ENCODE measurements around the gene HSD17B3. TPM values are rescaled to one million over a fixed set of nuclear protein-coding genes. Genes with fewer than 3 reads are reported as not detected.

Gene HSD17B3
- total and polyA plus RNA-seq, 2 of the 13 experiments (the other 11 are each of a cell fraction or from before 2014, with no cell fraction given), result 0.12 TPM; not detected in 1

- TF ChIP-seq ZNF343 (CRISPR knock-in tag; IDR thresholded peaks at IDR 0.05), result no peak
- TF ChIP-seq EHMT2 (IDR thresholded peaks at IDR 0.05; ENCODE audit: borderline replicate concordance, low read depth, low read length), result peak; percentile 61; the same call in 1 of the 2 replicates
- TF ChIP-seq ZBTB10 (CRISPR knock-in tag; IDR thresholded peaks at IDR 0.05; ENCODE audit: borderline replicate concordance), result no peak
- TF ChIP-seq, protein P1, sequence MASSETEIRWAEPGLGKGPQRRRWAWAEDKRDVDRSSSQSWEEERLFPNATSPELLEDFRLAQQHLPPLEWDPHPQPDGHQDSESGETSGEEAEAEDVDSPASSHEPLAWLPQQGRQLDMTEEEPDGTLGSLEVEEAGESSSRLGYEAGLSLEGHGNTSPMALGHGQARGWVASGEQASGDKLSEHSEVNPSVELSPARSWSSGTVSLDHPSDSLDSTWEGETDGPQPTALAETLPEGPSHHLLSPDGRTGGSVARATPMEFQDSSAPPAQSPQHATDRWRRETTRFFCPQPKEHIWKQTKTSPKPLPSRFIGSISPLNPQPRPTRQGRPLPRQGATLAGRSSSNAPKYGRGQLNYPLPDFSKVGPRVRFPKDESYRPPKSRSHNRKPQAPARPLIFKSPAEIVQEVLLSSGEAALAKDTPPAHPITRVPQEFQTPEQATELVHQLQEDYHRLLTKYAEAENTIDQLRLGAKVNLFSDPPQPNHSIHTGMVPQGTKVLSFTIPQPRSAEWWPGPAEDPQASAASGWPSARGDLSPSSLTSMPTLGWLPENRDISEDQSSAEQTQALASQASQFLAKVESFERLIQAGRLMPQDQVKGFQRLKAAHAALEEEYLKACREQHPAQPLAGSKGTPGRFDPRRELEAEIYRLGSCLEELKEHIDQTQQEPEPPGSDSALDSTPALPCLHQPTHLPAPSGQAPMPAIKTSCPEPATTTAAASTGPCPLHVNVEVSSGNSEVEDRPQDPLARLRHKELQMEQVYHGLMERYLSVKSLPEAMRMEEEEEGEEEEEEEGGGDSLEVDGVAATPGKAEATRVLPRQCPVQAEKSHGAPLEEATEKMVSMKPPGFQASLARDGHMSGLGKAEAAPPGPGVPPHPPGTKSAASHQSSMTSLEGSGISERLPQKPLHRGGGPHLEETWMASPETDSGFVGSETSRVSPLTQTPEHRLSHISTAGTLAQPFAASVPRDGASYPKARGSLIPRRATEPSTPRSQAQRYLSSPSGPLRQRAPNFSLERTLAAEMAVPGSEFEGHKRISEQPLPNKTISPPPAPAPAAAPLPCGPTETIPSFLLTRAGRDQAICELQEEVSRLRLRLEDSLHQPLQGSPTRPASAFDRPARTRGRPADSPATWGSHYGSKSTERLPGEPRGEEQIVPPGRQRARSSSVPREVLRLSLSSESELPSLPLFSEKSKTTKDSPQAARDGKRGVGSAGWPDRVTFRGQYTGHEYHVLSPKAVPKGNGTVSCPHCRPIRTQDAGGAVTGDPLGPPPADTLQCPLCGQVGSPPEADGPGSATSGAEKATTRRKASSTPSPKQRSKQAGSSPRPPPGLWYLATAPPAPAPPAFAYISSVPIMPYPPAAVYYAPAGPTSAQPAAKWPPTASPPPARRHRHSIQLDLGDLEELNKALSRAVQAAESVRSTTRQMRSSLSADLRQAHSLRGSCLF (CRISPR knock-in tag; IDR thresholded peaks at IDR 0.05; ENCODE audit: borderline replicate concordance), result no peak
- TF ChIP-seq ZNF292 (CRISPR knock-in tag; IDR thresholded peaks at IDR 0.05; ENCODE audit: borderline replicate concordance, low read depth), result peak; percentile 6; the same call in 1 of the 2 replicates
- TF ChIP-seq ZFX (CRISPR knock-in tag; IDR thresholded peaks at IDR 0.05; ENCODE audit: low read depth), result peak; percentile 75
- TF ChIP-seq, protein P2, sequence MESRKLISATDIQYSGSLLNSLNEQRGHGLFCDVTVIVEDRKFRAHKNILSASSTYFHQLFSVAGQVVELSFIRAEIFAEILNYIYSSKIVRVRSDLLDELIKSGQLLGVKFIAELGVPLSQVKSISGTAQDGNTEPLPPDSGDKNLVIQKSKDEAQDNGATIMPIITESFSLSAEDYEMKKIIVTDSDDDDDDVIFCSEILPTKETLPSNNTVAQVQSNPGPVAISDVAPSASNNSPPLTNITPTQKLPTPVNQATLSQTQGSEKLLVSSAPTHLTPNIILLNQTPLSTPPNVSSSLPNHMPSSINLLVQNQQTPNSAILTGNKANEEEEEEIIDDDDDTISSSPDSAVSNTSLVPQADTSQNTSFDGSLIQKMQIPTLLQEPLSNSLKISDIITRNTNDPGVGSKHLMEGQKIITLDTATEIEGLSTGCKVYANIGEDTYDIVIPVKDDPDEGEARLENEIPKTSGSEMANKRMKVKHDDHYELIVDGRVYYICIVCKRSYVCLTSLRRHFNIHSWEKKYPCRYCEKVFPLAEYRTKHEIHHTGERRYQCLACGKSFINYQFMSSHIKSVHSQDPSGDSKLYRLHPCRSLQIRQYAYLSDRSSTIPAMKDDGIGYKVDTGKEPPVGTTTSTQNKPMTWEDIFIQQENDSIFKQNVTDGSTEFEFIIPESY (CRISPR knock-in tag; IDR thresholded peaks at IDR 0.05), result peak; percentile 91
- no peak for TF ChIP-seq ZNF530 (CRISPR knock-in tag; IDR thresholded peaks at IDR 0.05; ENCODE audit: low read depth)
- 0 out of 2 replicates have a peak, but pooled peaks have one; percentile 33 for TF ChIP-seq ZNF33B (CRISPR knock-in tag; IDR thresholded peaks at IDR 0.05)
- peak; percentile 57 for TF ChIP-seq YY1 (IDR thresholded peaks at IDR 0.05; ENCODE audit: insufficient read depth, insufficient replicate concordance, low read depth, low read length)
- 0 out of 2 replicates have a peak, but pooled peaks have one; percentile 18 for TF ChIP-seq THAP11 (CRISPR knock-in tag; IDR thresholded peaks at IDR 0.05)
- TF ChIP-seq, protein P3, sequence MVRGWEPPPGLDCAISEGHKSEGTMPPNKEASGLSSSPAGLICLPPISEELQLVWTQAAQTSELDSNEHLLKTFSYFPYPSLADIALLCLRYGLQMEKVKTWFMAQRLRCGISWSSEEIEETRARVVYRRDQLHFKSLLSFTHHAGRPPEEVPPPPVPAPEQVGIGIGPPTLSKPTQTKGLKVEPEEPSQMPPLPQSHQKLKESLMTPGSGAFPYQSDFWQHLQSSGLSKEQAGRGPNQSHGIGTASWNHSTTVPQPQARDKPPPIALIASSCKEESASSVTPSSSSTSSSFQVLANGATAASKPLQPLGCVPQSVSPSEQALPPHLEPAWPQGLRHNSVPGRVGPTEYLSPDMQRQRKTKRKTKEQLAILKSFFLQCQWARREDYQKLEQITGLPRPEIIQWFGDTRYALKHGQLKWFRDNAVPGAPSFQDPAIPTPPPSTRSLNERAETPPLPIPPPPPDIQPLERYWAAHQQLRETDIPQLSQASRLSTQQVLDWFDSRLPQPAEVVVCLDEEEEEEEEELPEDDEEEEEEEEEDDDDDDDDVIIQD (CRISPR knock-in tag; IDR thresholded peaks at IDR 0.05; ENCODE audit: low read depth), result peak; percentile 20; the same call in 1 of the 2 replicates
- peak; percentile 28; the same call in 1 of the 2 replicates for TF ChIP-seq CEBPB (IDR thresholded peaks at IDR 0.05; ENCODE audit: borderline replicate concordance, low read depth, low read length)
- TF ChIP-seq, protein P4, sequence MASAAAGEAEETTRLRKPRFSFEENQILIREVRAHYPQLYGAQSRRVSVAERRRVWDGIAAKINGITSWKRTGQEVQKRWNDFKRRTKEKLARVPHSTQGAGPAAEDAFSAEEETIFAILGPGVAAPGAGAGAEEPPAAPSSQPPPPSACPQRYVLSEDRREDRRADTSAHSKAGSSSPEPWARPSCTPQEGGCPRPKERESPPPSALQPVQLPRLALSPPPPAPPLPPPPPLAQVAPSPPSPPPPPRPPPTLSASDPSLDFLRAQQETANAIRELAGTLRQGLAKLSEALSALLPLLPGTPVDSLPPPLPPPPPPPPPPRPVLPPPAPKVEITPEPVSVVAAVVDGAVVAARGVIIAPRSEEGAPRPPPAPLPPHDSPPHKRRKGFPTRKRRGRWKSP (CRISPR knock-in tag; IDR thresholded peaks at IDR 0.05), result no peak
- no peak for TF ChIP-seq ZNF83 (CRISPR knock-in tag; IDR thresholded peaks at IDR 0.05; ENCODE audit: borderline replicate concordance)
Measured at GRCh38 chr9:96246267-96246671, 55.7 kb downstream of the HSD17B3 start (continued).

Data from HepG2 (cell line).